GM19043 (cell line): Measurements from ENCODE around the gene CYTH3.

Source experiments
- ATAC-seq: cut with Tn5 transposase; IDR thresholded peaks from one replicate; pipeline ENCODE4 v1.9.1; 2021; ENCODE audit warnings: low read depth; ENCODE audit not compliant: unreplicated experiment

CYTH3 gene

DNA sequence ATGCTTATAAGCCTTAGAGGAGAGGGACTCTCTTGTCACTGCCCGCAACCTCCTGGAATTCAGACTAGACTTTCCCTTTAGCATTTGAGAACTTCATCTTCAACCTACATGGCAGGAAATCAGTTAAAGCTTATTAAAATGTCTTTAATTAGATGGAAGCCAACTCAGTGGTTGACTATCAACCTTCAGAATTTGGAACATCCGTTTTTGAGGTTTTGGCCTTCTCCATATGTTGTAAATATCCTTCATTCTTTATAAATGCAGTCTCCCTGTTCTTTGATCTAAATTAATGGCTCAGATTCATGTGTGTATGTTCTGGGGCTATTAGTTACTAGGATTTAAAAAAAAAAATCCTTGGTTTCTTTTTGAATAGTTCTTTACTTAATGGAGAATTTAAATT, 156.2 kb downstream of the CYTH3 start:
- no peak for ATAC-seq
